NOMO-1 treated with dmso at 0.1 percent for 144 hours (cell line): Measurements from ENCODE around the gene SLC13A5.

Experiments
- DNase-seq: peaks from one replicate; lab custom pipeline; 2025; ENCODE audit not compliant: unreplicated experiment; lab: John Stamatoyannopoulos, UW

The SLC13A5 gene

DNA sequence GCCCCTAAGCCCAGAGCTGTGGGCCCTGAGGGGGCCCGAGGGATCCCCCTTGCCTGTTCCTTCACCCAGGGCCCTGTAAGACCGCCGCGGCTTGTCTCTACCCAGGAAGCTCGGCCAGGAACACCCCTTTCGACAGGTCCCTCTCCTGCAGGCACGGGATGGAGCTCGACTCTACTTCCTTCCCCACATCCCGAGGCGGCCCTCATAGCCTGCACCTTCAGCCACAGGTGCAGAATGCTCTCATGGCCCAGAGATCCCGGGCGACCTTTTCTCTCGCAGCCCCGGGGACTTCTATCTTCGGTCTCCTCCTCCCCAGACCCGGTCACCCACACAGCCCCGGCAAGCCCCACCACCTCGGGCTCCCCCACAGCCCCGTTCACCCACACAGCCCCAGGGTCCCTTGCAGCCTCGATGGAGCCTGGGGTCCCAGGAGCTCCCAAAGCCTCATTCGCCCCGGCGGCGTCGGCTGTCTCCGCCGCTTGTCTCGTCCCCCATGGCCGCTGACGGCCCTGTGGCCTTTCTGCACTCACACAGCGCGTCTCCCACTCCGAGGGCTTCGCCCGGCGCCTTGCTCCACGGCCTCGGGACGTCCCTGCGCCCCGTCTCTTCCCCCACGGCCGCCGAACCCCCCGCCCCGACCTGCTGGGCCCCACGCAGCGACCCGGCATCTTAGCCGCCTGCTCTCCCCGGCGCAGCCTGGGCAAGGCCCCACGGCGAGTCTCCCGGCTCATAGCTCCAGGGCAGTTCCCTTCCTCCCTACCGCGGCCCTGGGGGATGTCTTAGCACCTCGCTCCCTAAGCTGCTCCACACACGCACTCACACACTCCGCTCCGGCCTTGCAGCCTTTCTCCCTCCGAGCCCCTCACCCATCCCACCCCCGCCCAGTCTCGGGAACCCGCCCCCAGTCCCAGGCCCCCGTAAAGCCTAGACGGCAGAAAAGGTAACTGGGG, 73.3 kb downstream of the SLC13A5 start:
- DNase-seq, result peak; percentile 36

- no peak for DNase-seq
Measured at GRCh38 chr17:6639014-6639585, 74.1 kb downstream of the SLC13A5 start.

- DNase-seq, result no peak
Measured at GRCh38 chr17:6638046-6638908, 74.9 kb downstream of the SLC13A5 start.

DNA sequence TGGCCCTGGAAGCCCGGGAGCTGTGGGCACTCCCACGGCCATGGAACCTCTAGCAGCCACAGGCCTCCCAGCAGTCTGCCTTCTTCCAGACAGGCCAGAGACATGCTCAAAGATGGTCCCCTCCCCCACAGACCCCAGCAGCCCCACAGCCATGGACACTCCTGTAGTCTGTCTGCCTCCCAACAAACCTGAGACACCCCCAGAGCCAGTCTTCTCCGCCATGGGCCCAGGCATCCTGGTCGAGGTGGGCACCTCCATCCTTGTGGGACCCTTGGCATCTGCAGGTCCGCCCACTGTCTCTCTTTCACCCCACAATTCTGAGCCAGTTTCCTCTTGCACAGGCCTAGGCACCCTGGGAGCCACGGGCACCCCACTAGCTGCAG, 75.7 kb downstream of the SLC13A5 start:
- DNase-seq, result no peak

DNA sequence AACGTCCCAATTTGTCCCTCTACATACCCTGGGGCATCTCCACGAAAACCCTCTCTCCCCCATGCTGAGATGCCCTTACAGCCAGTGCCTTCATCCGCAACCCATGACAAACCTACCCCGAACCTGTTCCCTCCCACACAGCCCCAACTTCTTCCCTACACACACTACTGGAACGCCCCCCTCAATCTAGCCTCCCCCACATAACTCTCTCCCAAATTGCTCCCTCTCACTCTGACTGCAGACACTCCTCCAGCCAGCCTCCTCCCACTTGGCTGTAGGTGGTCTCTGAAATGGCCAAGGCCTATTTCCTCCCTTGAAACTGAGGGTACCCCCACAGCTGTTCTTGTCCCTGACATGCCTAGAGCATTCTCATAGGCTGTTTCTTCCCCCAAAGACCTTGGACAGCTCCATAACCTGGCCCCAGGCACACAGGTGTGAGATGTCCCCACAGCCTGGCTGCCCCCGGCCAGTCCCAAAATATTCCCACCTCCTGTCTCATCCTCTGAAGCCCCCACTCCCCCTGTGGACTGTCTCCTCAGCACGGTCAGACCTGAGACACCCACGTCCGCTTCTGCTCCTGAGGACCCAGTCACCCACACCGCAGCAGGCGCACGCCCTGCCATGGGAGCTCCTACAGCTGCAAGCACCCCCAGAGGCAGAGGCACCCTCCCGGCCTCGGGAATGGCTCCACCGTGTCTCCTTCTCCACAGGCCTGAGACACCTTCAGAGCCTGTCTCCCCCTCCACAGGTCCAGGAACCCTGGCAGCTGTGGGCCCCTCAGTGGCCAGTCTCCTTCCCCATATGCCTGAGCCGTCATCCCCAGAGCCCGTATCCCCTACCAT, 76.3 kb downstream of the SLC13A5 start:
- DNase-seq, result no peak

GRCh38 chr17:6636105-6636504, 77.1 kb downstream of the SLC13A5 start:
- no peak for DNase-seq
